OCI-LY3 (cell line): ENCODE data around the gene FFAR3.

Experiments used
- CTCF ChIP-seq: fragments of 200-600, 300-600 bp; sonication (generic); IDR thresholded peaks from 2 replicates; pipeline ENCODE4 v1.5.1; 2014; ENCODE audit warnings: antibody characterized with exemption, low read length, low read depth
- EZH2phosphoT487 ChIP-seq: fragments of 200-600 bp; shearing (Covaris generic); IDR thresholded peaks from 2 replicates; pipeline ENCODE4 v1.6.1; 2018; ENCODE audit warnings: antibody characterized with exemption, mixed run types, low read depth

GRCh38 chr19:35349614-35350521 is 8.4 kb upstream of the FFAR3 start:
- TF ChIP-seq CTCF (no peak), EZH2phosphoT487 (no peak)
